Measurements from ENCODE around the gene MED17.

GRCh38 chr11:93736129-93736528 is 48.0 kb upstream of the MED17 start:
- TF ChIP-seq CTCF (IDR thresholded peaks at IDR 0.05 in 2 of 3, conservative IDR thresholded peaks at IDR 0.05 in 1 of 3; ENCODE audit: borderline replicate concordance in 1 of 3, insufficient read depth in 1 of 3, low read depth in 2 of 3, low read length in 2 of 3) (no peak), SRF (IDR thresholded peaks at IDR 0.05; ENCODE audit: low read depth) (no peak), POLR2AphosphoS5 (IDR thresholded peaks at IDR 0.05; ENCODE audit: low read depth, low read length) (no peak), REST (IDR thresholded peaks at IDR 0.05; ENCODE audit: low read depth) (no peak)
